SU-DHL-6 (cell line): ENCODE measurements around the gene ABCB9.

ENCODE experiments used
- CTCF ChIP-seq: fragments of 200-600 bp; sonication (generic); IDR thresholded peaks from one replicate; pipeline ENCODE4 v1.5.1; 2017; ENCODE audit warnings: antibody characterized with exemption, mild to moderate bottlenecking, low read length, moderate library complexity; ENCODE audit not compliant: insufficient read depth, poor library complexity, severe bottlenecking
- EZH2phosphoT487 ChIP-seq: fragments of 200-600 bp; sonication (generic), shearing (Covaris generic); conservative IDR thresholded peaks from 2 replicates; pipeline ENCODE4 v1.6.1; 2018; ENCODE audit warnings: mild to moderate bottlenecking, antibody characterized with exemption, low read length, moderate library complexity, mixed read lengths

- TF ChIP-seq CTCF (no peak), EZH2phosphoT487 (no peak)
Observed at GRCh38 chr12:122937622-122938091, 28.6 kb downstream of the ABCB9 start.
